SK-N-SH (cell line): ENCODE results near the gene PHKB. TPM values are rescaled to one million over a fixed set of nuclear protein-coding genes. Genes with fewer than 3 reads are reported as not detected.

Source experiments
- CTCF ChIA-PET: fragments of 300-600, 350-600 bp; formaldehyde crosslinking; extraction: SDS; loops from one replicate; lab custom pipeline; 2021; lab: Yijun Ruan, JAX
- POLR2A ChIA-PET: fragments of 350-600 bp; sonication (Branson Sonifier 250); formaldehyde crosslinking; extraction: SDS; loops from one replicate; lab custom pipeline; 2020; ENCODE audit warnings: antibody characterized with exemption, inconsistent platforms; lab: Yijun Ruan, JAX
- DNase-seq: peaks from one replicate; pipeline ENCODE4 v3.0.0; 2012
- H2AFZ ChIP-seq: fragments of 200-600 bp; sonication (generic); 2 replicates; pipeline ENCODE4 v1.8.1; 2016; ENCODE audit warnings: antibody characterized with exemption, mild to moderate bottlenecking, low read depth
- H3F3A ChIP-seq: fragments of 200-600 bp; sonication (generic); replicated peaks from 2 replicates; pipeline ENCODE3; 2016; ENCODE audit warnings: antibody characterized with exemption, mild to moderate bottlenecking; ENCODE audit not compliant: insufficient read depth
- H3K27ac ChIP-seq, 2 experiments: fragments of 200-500 bp in 1 of 2; fragments of 200-600 bp in 1 of 2; sonication (Bioruptor generic) in 1 of 2; sonication (generic), shearing (Covaris generic) in 1 of 2; 2 replicates each; pipeline versions ENCODE4 v1.5.1 to v1.6.1; 2014 to 2016; ENCODE audit warnings: low read depth in 2 of 2, inconsistent platforms in 1 of 2, low read length in 1 of 2, mild to moderate bottlenecking in 1 of 2, mixed read lengths in 1 of 2
- H3K27me3 ChIP-seq: fragments of 200-600 bp; sonication (generic), shearing (Covaris generic); 2 replicates; pipeline ENCODE4 v1.6.1; 2016; ENCODE audit warnings: mixed run types; ENCODE audit not compliant: insufficient read depth
- H3K36me3 ChIP-seq, 2 experiments: fragments of 200-500 bp in 1 of 2; fragments of 200-600 bp in 1 of 2; sonication (Bioruptor generic) in 1 of 2; sonication (generic) in 1 of 2; replicated peaks in 1 of 2; 2 replicates each; pipeline versions ENCODE3 to v1.5.1; 2014 to 2016; ENCODE audit warnings: low read length in 1 of 2, mild to moderate bottlenecking in 1 of 2; ENCODE audit not compliant: insufficient read depth in 2 of 2, control insufficient read depth in 1 of 2
- H3K4me1 ChIP-seq, 2 experiments: fragments of 200-500 bp in 1 of 2; fragments of 200-600 bp in 1 of 2; sonication (Bioruptor generic) in 1 of 2; sonication (generic), shearing (Covaris generic) in 1 of 2; 2 replicates each; pipeline versions ENCODE4 v1.5.1 to v1.6.1; 2014 to 2016; ENCODE audit warnings: low read depth in 1 of 2, low read length in 1 of 2, mixed run types in 1 of 2; ENCODE audit not compliant: insufficient read depth in 2 of 2, control insufficient read depth in 1 of 2
- H3K4me2 ChIP-seq: fragments of 200-600 bp; sonication (generic), shearing (Covaris generic); 2 replicates; pipeline ENCODE4 v1.6.1; 2017; ENCODE audit warnings: mixed run types
- H3K4me3 ChIP-seq, 2 experiments: fragments of 200-500 bp in 1 of 2; fragments of 200-600 bp in 1 of 2; sonication (Bioruptor generic) in 1 of 2; sonication (generic), shearing (Covaris generic) in 1 of 2; 2 replicates each; pipeline versions ENCODE4 v1.5.1 to v1.8.1; 2014 to 2016; ENCODE audit warnings: low read depth in 2 of 2, inconsistent platforms in 1 of 2, low read length in 1 of 2, mild to moderate bottlenecking in 1 of 2, mixed read lengths in 1 of 2, moderate library complexity in 1 of 2
- H3K79me2 ChIP-seq: fragments of 200-600 bp; sonication (generic); 2 replicates; pipeline ENCODE4 v1.8.1; 2017; ENCODE audit warnings: mild to moderate bottlenecking; ENCODE audit not compliant: insufficient read depth
- H3K9ac ChIP-seq: fragments of 200-600 bp; sonication (generic); 2 replicates; pipeline ENCODE4 v1.6.1; 2017; ENCODE audit warnings: mixed run types
- H3K9me2 ChIP-seq: fragments of 200-600 bp; sonication (generic); 2 replicates; pipeline ENCODE4 v1.6.1; 2017; ENCODE audit warnings: mixed run types
- H3K9me3 ChIP-seq: fragments of 200-600 bp; sonication (generic); 2 replicates; pipeline ENCODE4 v1.6.1; 2017; ENCODE audit warnings: mixed run types, mild to moderate bottlenecking, moderate library complexity
- H4K20me1 ChIP-seq: fragments of 200-600 bp; sonication (generic); 2 replicates; pipeline ENCODE4 v1.6.1; 2017; ENCODE audit warnings: mild to moderate bottlenecking, mixed run types; ENCODE audit not compliant: insufficient read depth
- CHD2 ChIP-seq: fragments of 150-350 bp; IDR thresholded peaks from 2 replicates; pipeline ENCODE4 v1.6.1; 2018; ENCODE audit warnings: low read length; ENCODE audit not compliant: partially characterized antibody
- CTCF ChIP-seq: fragments of 200-600 bp; sonication (generic); IDR thresholded peaks from 2 replicates; pipeline ENCODE4 v1.6.1; 2017; ENCODE audit warnings: antibody characterized with exemption, mild to moderate bottlenecking, moderate library complexity
- EP300 ChIP-seq, 2 experiments: IDR thresholded peaks; 2 replicates each; pipeline versions ENCODE4 v1.4.0 to v1.6.1; 2012; ENCODE audit warnings: borderline replicate concordance in 1 of 2, low read depth in 1 of 2, low read length in 1 of 2
- EZH2phosphoT487 ChIP-seq: fragments of 200-600 bp; sonication (generic); IDR thresholded peaks from 2 replicates; pipeline ENCODE4 v1.6.1; 2017; ENCODE audit warnings: low read depth, mixed run types, mild to moderate bottlenecking, antibody characterized with exemption, moderate library complexity, borderline replicate concordance
- FOSL2 ChIP-seq: IDR thresholded peaks from 2 replicates; pipeline ENCODE4 v1.4.0; 2012; ENCODE audit warnings: low read depth, mild to moderate bottlenecking, moderate library complexity, borderline replicate concordance
- GABPA ChIP-seq: IDR thresholded peaks from 2 replicates; pipeline ENCODE4 v1.4.0; 2012; ENCODE audit warnings: low read depth, mild to moderate bottlenecking
- GATA2 ChIP-seq: sonication (generic); formaldehyde crosslinking; IDR thresholded peaks from 2 replicates; pipeline ENCODE4 v1.5.0; 2020; ENCODE audit warnings: mild to moderate bottlenecking, missing genetic modification reagents
- JUND ChIP-seq: IDR thresholded peaks from 2 replicates; pipeline ENCODE4 v1.4.0; 2012
- NFIC ChIP-seq: IDR thresholded peaks from 2 replicates; pipeline ENCODE4 v1.4.0; 2012; ENCODE audit warnings: borderline replicate concordance
- PBX3 ChIP-seq: IDR thresholded peaks from 2 replicates; pipeline ENCODE4; 2012
- SIN3A ChIP-seq: IDR thresholded peaks from 2 replicates; pipeline ENCODE4 v1.6.1; 2012; ENCODE audit warnings: low read depth, mild to moderate bottlenecking, low read length, moderate library complexity, borderline replicate concordance
- TCF12 ChIP-seq: IDR thresholded peaks from 2 replicates; pipeline ENCODE4 v1.4.0; 2012
- YY1 ChIP-seq: IDR thresholded peaks from 2 replicates; pipeline ENCODE4 v1.4.0; 2012; ENCODE audit warnings: low read depth, mild to moderate bottlenecking
- ZBTB33 ChIP-seq: IDR thresholded peaks from 2 replicates; pipeline ENCODE4 v1.4.0; 2012; ENCODE audit warnings: low read depth, borderline replicate concordance
- WGBS: methylation state at CpG from one replicate; pipeline ENCODE4 v1.1.6; 2017; ENCODE audit warnings: low lambda C conversion rate; 5-methylcytosine and 5-hydroxymethylcytosine counted together
- polyA plus RNA-seq, 3 experiments: library from polyadenylated mRNA; depleted of rRNA; stranded (reverse); fragments of >200 nt; gene quantifications; 2 replicates each; pipeline ENCODE4 v1.2.3, GENCODE V29; 2012

PHKB gene
- polyA plus RNA-seq, 1 of the 3 experiments (the other 2 are of a cell fraction) = 20.8 TPM

GRCh38 chr16:47724115-47724785, 263.1 kb downstream of the PHKB start:
- H3K9ac ChIP-seq = no peak overlapping the region
- WGBS = 73% methylated on average over 5 of the region's 5 CpGs

GRCh38 chr16:47725188-47725695, 264.1 kb downstream of the PHKB start:
- H4K20me1 ChIP-seq = no peaks in the 10 kb centered on the region
- no peak overlapping the region for H3K4me3 ChIP-seq
- H3K36me3 ChIP-seq = no peaks in the 10 kb centered on the region
- no peak overlapping the region for H3K4me2 ChIP-seq
- ChIA-PET POLR2A (no interaction called here), CTCF (no interaction called here)
- no peaks in the 10 kb centered on the region for H3K27me3 ChIP-seq
- no peak overlapping the region for H3K27ac ChIP-seq
- H2AFZ ChIP-seq = no peak overlapping the region
- H3K79me2 ChIP-seq = no peaks in the 10 kb centered on the region
- 77% methylated on average over 9 of the region's 9 CpGs for WGBS
- no peak overlapping the region for H3K9ac ChIP-seq
- H3K9me3 ChIP-seq = no peaks in the 10 kb centered on the region
- no peaks in the 10 kb centered on the region for H3K4me1 ChIP-seq
- DNase-seq = no peak
- no peaks in the 10 kb centered on the region for H3F3A ChIP-seq
- H3K9me2 ChIP-seq = no peaks in the 10 kb centered on the region
- TF ChIP-seq FOSL2 (no peak), CTCF (no peak), GABPA (no peak), SIN3A (no peak), EP300 (IDR thresholded peaks at IDR 0.05; ENCODE audit: borderline replicate concordance in 1 of 2, low read depth in 1 of 2, low read length in 1 of 2) (no peak), PBX3 (no peak), CHD2 (no peak), YY1 (no peak), NFIC (no peak), JUND (no peak), TCF12 (no peak)

More at GRCh38 chr16:47724115-47724785, 263.1 kb downstream of the PHKB start:
- H3K27me3 ChIP-seq = no peaks in the 10 kb centered on the region
- TF ChIP-seq FOSL2 (no peak), CTCF (no peak), EZH2phosphoT487 (no peak), SIN3A (no peak), ZBTB33 (no peak), GATA2 (no peak)
- TF ChIP-seq, all 33 proteins: peak for 0
- Histone ChIP-seq H3K4me3 (no peak overlapping the region), H3K4me1 (no peaks in the 10 kb centered on the region), H3K9me2 (no peaks in the 10 kb centered on the region), H3K4me2 (no peak overlapping the region), H3K9me3 (no peaks in the 10 kb centered on the region), H2AFZ (no peak overlapping the region), H3F3A (no peaks in the 10 kb centered on the region), H4K20me1 (no peaks in the 10 kb centered on the region), H3K36me3 (no peaks in the 10 kb centered on the region), H3K79me2 (no peaks in the 10 kb centered on the region), H3K27ac (no peak overlapping the region)
- POLR2A ChIA-PET = no interaction called here
- CTCF ChIA-PET = interaction anchor here (1.0 kb wide), 1 partner anchor 582 kb away, joined by 3 read pairs; no protein-coding TSS in a partner anchor
- no peak for DNase-seq
